Measurements from ENCODE around the gene ZNF622. TPM values are rescaled to one million over a fixed set of nuclear protein-coding genes. Genes with fewer than 3 reads are reported as not detected.
"Not testable (repeated sequence)": the region's sequence is repeated elsewhere in the genome, so short reads cannot be mapped to it uniquely, and the experiment has no call there.

ZNF622 gene
- total RNA-seq, 4 donors from 2014 or later, result 25.8 to 36.1 (median 30.0) TPM

DNA sequence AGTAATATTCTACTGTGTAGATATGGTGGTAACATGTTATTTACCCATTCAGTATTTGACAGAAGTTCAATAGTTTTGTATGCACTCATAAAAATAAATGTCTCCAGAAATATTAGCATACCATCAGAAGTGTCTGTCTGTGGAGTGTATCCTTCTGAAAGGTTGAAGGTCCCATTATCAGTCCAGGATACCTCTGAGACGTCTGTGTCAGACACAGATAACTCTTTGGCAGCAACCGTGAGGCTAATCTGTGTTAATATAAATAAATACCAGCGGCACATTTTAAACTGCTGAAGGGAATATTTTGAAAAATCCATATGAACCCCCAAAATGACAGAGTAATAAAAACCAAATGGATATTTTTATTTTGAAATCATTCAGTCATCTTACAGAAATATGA, 11.9 kb upstream of the ZNF622 start:
- intact Hi-C loops (cut with DNase I; ENCODE audit: low total_unique reads), result loop anchor here (5.0 kb wide), 1 partner anchor 1280 kb away; no protein-coding TSS in a partner anchor
- 72 to 83% methylated on average over 3 of the region's 3 CpGs for WGBS, 2 donors
- no peak for DNase-seq (ENCODE audit: low spot score in 2 of 2)
- TF ChIP-seq POLR2A (IDR thresholded peaks at IDR 0.05), result no peak
- TF ChIP-seq, protein P1, sequence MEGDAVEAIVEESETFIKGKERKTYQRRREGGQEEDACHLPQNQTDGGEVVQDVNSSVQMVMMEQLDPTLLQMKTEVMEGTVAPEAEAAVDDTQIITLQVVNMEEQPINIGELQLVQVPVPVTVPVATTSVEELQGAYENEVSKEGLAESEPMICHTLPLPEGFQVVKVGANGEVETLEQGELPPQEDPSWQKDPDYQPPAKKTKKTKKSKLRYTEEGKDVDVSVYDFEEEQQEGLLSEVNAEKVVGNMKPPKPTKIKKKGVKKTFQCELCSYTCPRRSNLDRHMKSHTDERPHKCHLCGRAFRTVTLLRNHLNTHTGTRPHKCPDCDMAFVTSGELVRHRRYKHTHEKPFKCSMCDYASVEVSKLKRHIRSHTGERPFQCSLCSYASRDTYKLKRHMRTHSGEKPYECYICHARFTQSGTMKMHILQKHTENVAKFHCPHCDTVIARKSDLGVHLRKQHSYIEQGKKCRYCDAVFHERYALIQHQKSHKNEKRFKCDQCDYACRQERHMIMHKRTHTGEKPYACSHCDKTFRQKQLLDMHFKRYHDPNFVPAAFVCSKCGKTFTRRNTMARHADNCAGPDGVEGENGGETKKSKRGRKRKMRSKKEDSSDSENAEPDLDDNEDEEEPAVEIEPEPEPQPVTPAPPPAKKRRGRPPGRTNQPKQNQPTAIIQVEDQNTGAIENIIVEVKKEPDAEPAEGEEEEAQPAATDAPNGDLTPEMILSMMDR (IDR thresholded peaks at IDR 0.05), result no peak
- no peak overlapping the region for H3K4me3 ChIP-seq (ENCODE audit: low read depth, poor library complexity, severe bottlenecking)

DNA sequence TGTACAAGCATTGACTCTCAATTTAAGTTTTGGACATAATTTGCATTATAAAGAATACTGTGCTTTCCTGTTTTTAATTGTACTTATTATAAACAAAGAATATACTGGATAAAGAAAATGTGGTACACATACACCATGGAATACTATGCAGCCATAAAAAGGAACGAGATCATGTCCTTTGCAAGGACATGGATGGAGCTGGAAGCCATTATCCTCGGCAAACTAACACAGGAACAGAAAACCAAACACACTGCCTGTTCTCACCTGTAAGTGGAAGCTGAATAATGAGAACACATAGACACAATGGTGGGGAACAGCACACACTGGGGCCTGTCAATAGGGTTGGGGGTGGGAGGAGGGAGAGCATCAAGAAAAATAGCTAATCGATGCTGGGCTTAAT, 10.8 kb upstream of the ZNF622 start:
- intact Hi-C loops (cut with DNase I; ENCODE audit: low total_unique reads), result loop anchor here (5.0 kb wide), 1 partner anchor 1279 kb away; no protein-coding TSS in a partner anchor
- not testable (repeated sequence) for DNase-seq (ENCODE audit: low spot score in 2 of 2)
- 97% methylated on average over 3 of the region's 3 CpGs for WGBS, 2 donors

DNA sequence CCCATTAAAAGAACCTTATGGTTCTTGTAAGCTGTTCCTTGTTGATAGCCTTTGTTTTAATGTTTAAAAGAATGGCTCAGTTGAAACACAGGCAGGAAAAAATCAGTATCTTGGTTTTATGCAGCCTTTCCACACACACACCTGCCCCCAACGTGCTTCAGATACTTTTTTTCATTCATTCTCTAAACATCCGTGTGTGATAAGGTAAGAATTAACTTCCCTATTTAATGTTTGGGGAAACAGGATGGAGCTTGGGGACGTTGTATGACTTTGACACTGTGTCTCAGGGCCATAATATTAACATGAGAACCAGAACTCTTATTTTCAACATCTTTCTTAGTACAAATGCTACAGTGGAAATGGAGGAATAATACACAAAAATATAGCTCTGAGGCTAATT, 5.8 kb upstream of the ZNF622 start:
- DNase-seq (ENCODE audit: low spot score in 2 of 2), result no peak
- TF ChIP-seq, protein P1 (IDR thresholded peaks at IDR 0.05), result no peak
- no peak for TF ChIP-seq POLR2A (IDR thresholded peaks at IDR 0.05)
- 61 to 71% methylated on average over 3 of the region's 3 CpGs for WGBS, 2 donors
- no peak overlapping the region for H3K4me3 ChIP-seq (ENCODE audit: low read depth, poor library complexity, severe bottlenecking)
- intact Hi-C loops (cut with DNase I; ENCODE audit: low total_unique reads), result no loop called here

More for the DNA sequence above, 10.8 kb upstream of the ZNF622 start:
- not testable (repeated sequence) for H3K4me3 ChIP-seq (ENCODE audit: low read depth, poor library complexity, severe bottlenecking)

DNA sequence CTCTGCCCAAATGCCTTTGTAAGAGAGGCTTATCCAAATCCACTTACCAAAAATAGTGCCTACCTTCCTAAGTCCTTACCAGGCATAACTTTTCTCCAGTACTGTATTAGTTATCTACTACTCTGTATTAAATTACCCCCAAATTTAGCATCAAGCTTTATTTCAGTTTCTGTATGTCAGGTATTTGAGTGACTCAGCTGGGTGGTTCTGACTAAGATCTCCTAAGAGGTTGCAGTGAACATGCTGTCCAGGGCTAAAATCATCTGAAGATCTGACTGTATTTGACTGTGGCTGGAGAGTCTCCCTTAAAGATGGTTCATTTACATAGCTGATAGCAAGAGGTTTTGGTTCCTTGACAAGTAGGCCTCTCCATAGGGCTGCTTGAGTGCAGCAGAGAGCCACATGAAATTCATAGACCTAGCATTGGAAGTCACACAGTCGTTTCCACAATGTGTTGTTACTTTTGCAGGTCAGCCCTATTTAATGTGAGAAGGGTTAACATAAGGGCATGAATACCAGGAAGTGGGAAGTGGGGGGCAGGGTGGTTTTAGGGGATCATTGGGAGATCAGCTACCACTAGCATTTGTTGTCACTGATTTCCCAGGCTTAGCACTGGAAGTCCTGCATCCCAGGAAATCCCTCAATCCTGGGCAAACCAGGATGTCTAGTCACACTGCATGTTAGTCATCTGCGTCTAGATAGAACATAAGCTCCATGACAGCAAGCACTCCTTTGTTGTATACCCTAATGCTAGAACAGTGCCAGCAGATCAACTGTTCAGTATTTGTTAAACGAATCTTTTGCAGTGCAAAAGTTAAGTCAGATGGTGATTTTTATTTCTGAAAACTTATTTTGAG, 2.0 kb upstream of the ZNF622 start:
- intact Hi-C loops (cut with DNase I; ENCODE audit: low total_unique reads), result no loop called here
- 45 to 59% methylated on average over 3 of the region's 3 CpGs for WGBS, 2 donors

DNA sequence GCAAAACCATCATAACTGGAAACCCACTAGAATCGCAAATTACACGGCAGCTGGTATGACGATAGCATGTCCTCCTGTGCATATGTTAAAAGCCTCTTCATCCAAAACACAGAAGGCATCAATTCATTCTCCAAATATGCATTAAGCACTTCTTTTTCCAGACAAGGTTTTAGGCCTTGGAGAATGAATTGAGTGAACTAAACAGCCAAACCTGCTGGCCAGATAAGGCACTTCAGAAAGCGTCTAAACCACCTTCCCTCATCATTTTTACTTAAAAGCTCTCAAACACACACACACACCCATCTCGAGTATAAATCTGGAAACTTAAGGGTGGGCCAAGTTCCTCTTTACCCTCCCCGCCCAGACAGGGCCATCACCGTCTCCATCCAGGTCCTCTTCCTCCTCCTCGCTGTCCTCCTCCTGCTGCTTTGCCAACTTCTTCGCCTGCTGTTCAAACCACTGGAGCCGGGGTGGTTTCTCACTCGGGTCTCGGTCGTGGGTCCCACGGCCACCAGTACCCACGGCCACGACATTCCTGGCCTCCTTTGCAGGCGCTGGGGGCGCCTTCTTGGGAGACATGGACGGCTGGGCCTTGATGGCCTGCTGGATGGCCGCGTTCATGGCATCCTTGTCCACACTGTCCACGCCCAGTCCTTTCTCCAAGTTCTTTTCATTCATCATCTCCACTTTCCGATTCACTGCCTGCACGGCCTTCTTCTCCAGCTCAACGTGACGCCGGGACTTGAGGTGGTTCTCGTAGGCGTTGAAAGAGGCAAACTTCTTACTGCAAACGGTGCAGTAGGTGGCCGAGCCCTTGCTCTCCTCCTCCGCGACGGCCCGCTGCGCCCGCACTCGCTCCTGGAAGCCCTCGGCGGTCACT, 696 bp downstream of the ZNF622 start:
- WGBS, 2 donors, result 6 to 8% methylated on average over 34 to 36 of the region's 40 CpGs
- no peak for DNase-seq (ENCODE audit: low spot score in 2 of 2)
- TF ChIP-seq POLR2A (IDR thresholded peaks at IDR 0.05), result no peak
- TF ChIP-seq, protein P1 (IDR thresholded peaks at IDR 0.05), result no peak
- intact Hi-C loops (cut with DNase I; ENCODE audit: low total_unique reads), result no loop called here
- peak overlapping the region; percentile 83 for H3K4me3 ChIP-seq (ENCODE audit: low read depth, poor library complexity, severe bottlenecking)

More for the DNA sequence above, 2.0 kb upstream of the ZNF622 start:
- H3K4me3 ChIP-seq (ENCODE audit: low read depth, poor library complexity, severe bottlenecking), result no peak overlapping the region
- DNase-seq (ENCODE audit: low spot score in 2 of 2), result no peak
- TF ChIP-seq, protein P1 (IDR thresholded peaks at IDR 0.05), result no peak
- no peak for TF ChIP-seq POLR2A (IDR thresholded peaks at IDR 0.05)

DNA sequence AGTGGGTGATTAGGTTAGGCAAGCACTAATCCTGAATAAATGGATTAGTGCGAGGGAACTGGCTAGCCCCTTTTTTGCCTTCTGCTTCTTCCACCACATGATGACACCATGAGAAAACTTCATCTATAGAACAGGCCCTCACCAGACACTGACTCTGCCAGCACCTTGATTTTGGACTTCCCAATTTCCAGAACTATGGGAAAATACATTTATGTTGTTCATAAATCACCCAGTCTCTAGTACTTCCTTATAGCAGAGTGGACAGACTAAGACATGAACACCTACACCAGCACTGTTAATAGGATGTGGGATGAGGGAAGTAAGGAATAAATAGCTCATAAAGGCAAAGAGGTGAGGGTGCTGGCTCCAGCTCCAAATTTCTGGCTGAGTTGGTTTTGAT, 1.4 kb downstream of the ZNF622 start:
- TF ChIP-seq, protein P1 (IDR thresholded peaks at IDR 0.05), result no peak
- no peak for TF ChIP-seq POLR2A (IDR thresholded peaks at IDR 0.05)
- intact Hi-C loops (cut with DNase I; ENCODE audit: low total_unique reads), result no loop called here
- no peak for DNase-seq (ENCODE audit: low spot score in 2 of 2)
- 79 to 84% methylated on average over 1 of the region's 1 CpG for WGBS, 2 donors
- no peak overlapping the region for H3K4me3 ChIP-seq (ENCODE audit: low read depth, poor library complexity, severe bottlenecking)
